Ammon's horn (tissue), 1 donor: ENCODE measurements around the gene SLC25A1.
A peak's percentile ranks its signal among the peaks of the same experiment; 100 is the strongest.

Source experiments
- DNase-seq: peaks from one replicate; pipeline ENCODE4 v3.0.0-alpha.2; 2016; ENCODE audit warnings: low spot score

SLC25A1 gene

GRCh38 chr22:19137384-19138216, 40.9 kb downstream of the SLC25A1 start:
- DNase-seq, result no peak

GRCh38 chr22:19136915-19137314, 41.6 kb downstream of the SLC25A1 start:
- no peak for DNase-seq

- no peak for DNase-seq
Observed at GRCh38 chr22:19134874-19135273, 43.7 kb downstream of the SLC25A1 start.

- DNase-seq, result no peak
Observed at GRCh38 chr22:19134176-19134831, 44.2 kb downstream of the SLC25A1 start.

GRCh38 chr22:19133561-19133960, 45.0 kb downstream of the SLC25A1 start:
- DNase-seq, result no peak

GRCh38 chr22:19132693-19133400, 45.7 kb downstream of the SLC25A1 start:
- no peak for DNase-seq

GRCh38 chr22:19132153-19132552, 46.4 kb downstream of the SLC25A1 start:
- DNase-seq, result no peak

GRCh38 chr22:19131685-19132015, 46.9 kb downstream of the SLC25A1 start:
- DNase-seq, result no peak

GRCh38 chr22:19130959-19131684, 47.4 kb downstream of the SLC25A1 start, which contains the start of gene TSSK2:
Gene TSSK2, plus strand, starts transcription at chr22:19131308. Its CDS starts 92 bp downstream, at chr22:19131400.
- DNase-seq, result peak; percentile 49

- DNase-seq, result no peak
Observed at GRCh38 chr22:19129871-19130270, 48.7 kb downstream of the SLC25A1 start.

- DNase-seq, result no peak
Observed at GRCh38 chr22:19128946-19129727, 49.4 kb downstream of the SLC25A1 start.

- no peak for DNase-seq
Observed at GRCh38 chr22:19128009-19128401, 50.5 kb downstream of the SLC25A1 start.

GRCh38 chr22:19127329-19128008, 51.1 kb downstream of the SLC25A1 start:
- DNase-seq, result no peak

GRCh38 chr22:19126309-19127273, 51.9 kb downstream of the SLC25A1 start:
- no peak for DNase-seq
